Esophagus muscularis mucosa (tissue), 4 donors: ENCODE data around the gene GPR157. TPM values are rescaled to one million over a fixed set of nuclear protein-coding genes. Genes with fewer than 3 reads are reported as not detected.
A peak's percentile ranks its signal among the peaks of the same experiment; 100 is the strongest.

Experiments
- DNase-seq: peaks from one replicate; pipeline ENCODE4 v3.0.0-alpha.2; 2017; ENCODE audit errors: extremely low spot score
- H3K27ac ChIP-seq, 4 donors: fragments of 200-600 bp; sonication (generic); replicated peaks in 1 of 4; 1 replicate in 3 of 4; 2 replicates in 1 of 4; pipeline ENCODE4 v1.5.1; 2016 to 2019; ENCODE audit warnings: mild to moderate bottlenecking in 1 of 4
- H3K27me3 ChIP-seq, 4 donors: fragments of 200-600 bp; sonication (generic); one replicate each; pipeline versions ENCODE4 v1.5.1 to v1.6.0; 2016 to 2019
- H3K36me3 ChIP-seq, 4 donors: fragments of 200-600 bp; sonication (generic); one replicate each; pipeline ENCODE4 v1.5.1; 2016 to 2019
- H3K4me1 ChIP-seq, 4 donors: fragments of 200-600 bp; sonication (generic); one replicate each; pipeline ENCODE4 v1.5.1; 2016 to 2019
- H3K4me3 ChIP-seq, 4 donors: fragments of 200-600 bp; sonication (generic); 1 replicate in 2 of 4; 2 replicates in 2 of 4; pipeline ENCODE4 v1.5.1; 2016 to 2019; ENCODE audit warnings: mild to moderate bottlenecking in 4 of 4, moderate library complexity in 1 of 4
- H3K9me3 ChIP-seq, 4 donors: fragments of 200-600 bp; sonication (generic); 1 replicate in 3 of 4; 2 replicates in 1 of 4; pipeline ENCODE4 v1.5.1; 2016 to 2019
- CTCF ChIP-seq, 3 experiments: fragments of 200-600 bp in 2 of 3; fragments of 450-650 bp in 1 of 3; sonication (generic) in 2 of 3; IDR thresholded peaks; one replicate each; pipeline ENCODE4 v1.5.1; 2017 to 2019; ENCODE audit warnings: antibody characterized with exemption in 3 of 3, mild to moderate bottlenecking in 2 of 3, moderate library complexity in 1 of 3
- EP300 ChIP-seq: sonication (generic); formaldehyde crosslinking; IDR thresholded peaks from one replicate; pipeline ENCODE4 v1.6.1; 2017; ENCODE audit warnings: antibody characterized with exemption
- POLR2A ChIP-seq: fragments of 450-650 bp; IDR thresholded peaks from one replicate; pipeline ENCODE4 v1.6.1; 2017; ENCODE audit warnings: antibody characterized with exemption, moderate library complexity, mild to moderate bottlenecking, low read depth
- POLR2AphosphoS5 ChIP-seq, 2 donors: sonication (generic); formaldehyde crosslinking; IDR thresholded peaks; one replicate each; pipeline ENCODE4 v1.6.1; 2017; ENCODE audit warnings: antibody characterized with exemption in 2 of 2
- WGBS: methylation state at CpG from one replicate; pipeline ENCODE4 v1.1.5; 2018; 5-methylcytosine and 5-hydroxymethylcytosine counted together
- intact Hi-C: fragments of 100-400 bp; cut with DNase I; formaldehyde crosslinking; loops from one replicate; pipeline ENCODE4 v1.15.1; 2023
- total RNA-seq, 4 donors: library from RNA; depleted of rRNA; stranded (reverse); fragments of >200 nt; gene quantifications; one replicate each; pipeline versions ENCODE4 v1.1.0 to v1.2.1, GENCODE V29; 2016

The GPR157 gene
- total RNA-seq, 4 donors from 2014 or later = 2.5 to 8.4 (median 3.8) TPM

- no peak overlapping the region for H3K4me3 ChIP-seq
- DNase-seq = no peak
- intact Hi-C loops = no loop called here
- H3K27ac ChIP-seq = peak overlapping the region; percentile 67 to 87 (median 82)
- no peaks in the 10 kb centered on the region for H3K9me3 ChIP-seq
- H3K27me3 ChIP-seq = no peaks in the 10 kb centered on the region
- peaks cover 22 to 60% (median 47%) of the 10 kb centered on the region in 4 donors for H3K4me1 ChIP-seq
- TF ChIP-seq POLR2AphosphoS5 (IDR thresholded peaks at IDR 0.05) (no peak), EP300 (no peak), CTCF (IDR thresholded peaks at IDR 0.05) (no peak), POLR2A (no peak)
- no peaks in the 10 kb centered on the region for H3K36me3 ChIP-seq
- 74% methylated on average over 7 of the region's 7 CpGs for WGBS
Measured at GRCh38 chr1:9070486-9070885, 58.4 kb downstream of the GPR157 start.

- no peak for DNase-seq
- no peaks in the 10 kb centered on the region for H3K36me3 ChIP-seq
- WGBS = 26% methylated on average over 8 of the region's 8 CpGs
- H3K9me3 ChIP-seq = no peaks in the 10 kb centered on the region
- H3K27me3 ChIP-seq = no peaks in the 10 kb centered on the region
- TF ChIP-seq EP300 (peak; percentile 16), POLR2A (no peak)
- peaks cover 30 to 70% (median 53%) of the 10 kb centered on the region in 4 donors for H3K4me1 ChIP-seq
- H3K27ac ChIP-seq = peak within 1 kb of the TSS; percentile 67 to 87 (median 82)
- intact Hi-C loops = no loop called here
- H3K4me3 ChIP-seq = peak within 1 kb of the TSS; percentile 28 to 44 (median 34)
Measured at GRCh38 chr1:9069326-9070100, 59.4 kb downstream of the GPR157 start, which contains the start of gene SLC2A5. Gene SLC2A5 (minus strand): TSS chr1:9069635. CDS start chr1:9069536, 99 bp downstream.

GRCh38 chr1:9068981-9069325 lies 59.9 kb downstream of the GPR157 start:
- H3K27ac ChIP-seq = peak overlapping the region; percentile 67 to 87 (median 82)
- H3K4me3 ChIP-seq = peak overlapping the region; percentile 28 to 44 (median 34)
- H3K36me3 ChIP-seq = no peaks in the 10 kb centered on the region
- WGBS = 34% methylated on average over 4 of the region's 4 CpGs
- peaks cover 34 to 76% (median 58%) of the 10 kb centered on the region in 4 donors for H3K4me1 ChIP-seq
- no peak for DNase-seq
- H3K9me3 ChIP-seq = no peaks in the 10 kb centered on the region
- H3K27me3 ChIP-seq = no peaks in the 10 kb centered on the region
- TF ChIP-seq CTCF (IDR thresholded peaks at IDR 0.05) (no peak), POLR2AphosphoS5 (IDR thresholded peaks at IDR 0.05) (no peak), POLR2A (no peak), EP300 (no peak)
- intact Hi-C loops = no loop called here

- no peak for DNase-seq
- Histone ChIP-seq H3K27ac (peak overlapping the region; percentile 74 to 86 (median 78)), H3K4me1 (peaks cover 34 to 86% (median 65%) of the 10 kb centered on the region in 4 donors), H3K36me3 (no peaks in the 10 kb centered on the region), H3K9me3 (no peaks in the 10 kb centered on the region), H3K4me3 (no peak overlapping the region), H3K27me3 (no peaks in the 10 kb centered on the region)
- intact Hi-C loops = no loop called here
- 79% methylated on average over 21 of the region's 24 CpGs for WGBS
- TF ChIP-seq POLR2AphosphoS5 (IDR thresholded peaks at IDR 0.05) (peak; percentile 38 to 76), POLR2A (no peak)
Measured at GRCh38 chr1:9066945-9067807, 61.7 kb downstream of the GPR157 start.

GRCh38 chr1:9065213-9065751 lies 63.6 kb downstream of the GPR157 start:
- 46% methylated on average over 7 of the region's 7 CpGs for WGBS
- H3K27ac ChIP-seq = peak overlapping the region; percentile 74 to 86 (median 78)
- no peak for TF ChIP-seq POLR2AphosphoS5 (IDR thresholded peaks at IDR 0.05)
- TF ChIP-seq CTCF (IDR thresholded peaks at IDR 0.05) = no peak
- TF ChIP-seq EP300 = no peak
- no peak for TF ChIP-seq POLR2A
- intact Hi-C loops = no loop called here
- H3K4me1 ChIP-seq = peaks cover 34 to 81% (median 69%) of the 10 kb centered on the region in 4 donors
- no peaks in the 10 kb centered on the region for H3K36me3 ChIP-seq
- H3K4me3 ChIP-seq = no peak overlapping the region
- no peaks in the 10 kb centered on the region for H3K9me3 ChIP-seq
- H3K27me3 ChIP-seq = no peaks in the 10 kb centered on the region
- DNase-seq = no peak
